SK-N-DZ (cell line): ENCODE results near the gene SQSTM1.

Experiments
- DNase-seq: peaks from one replicate; pipeline ENCODE4 v3.0.0-alpha.2; 2015; ENCODE audit warnings: low spot score

The SQSTM1 gene

DNA sequence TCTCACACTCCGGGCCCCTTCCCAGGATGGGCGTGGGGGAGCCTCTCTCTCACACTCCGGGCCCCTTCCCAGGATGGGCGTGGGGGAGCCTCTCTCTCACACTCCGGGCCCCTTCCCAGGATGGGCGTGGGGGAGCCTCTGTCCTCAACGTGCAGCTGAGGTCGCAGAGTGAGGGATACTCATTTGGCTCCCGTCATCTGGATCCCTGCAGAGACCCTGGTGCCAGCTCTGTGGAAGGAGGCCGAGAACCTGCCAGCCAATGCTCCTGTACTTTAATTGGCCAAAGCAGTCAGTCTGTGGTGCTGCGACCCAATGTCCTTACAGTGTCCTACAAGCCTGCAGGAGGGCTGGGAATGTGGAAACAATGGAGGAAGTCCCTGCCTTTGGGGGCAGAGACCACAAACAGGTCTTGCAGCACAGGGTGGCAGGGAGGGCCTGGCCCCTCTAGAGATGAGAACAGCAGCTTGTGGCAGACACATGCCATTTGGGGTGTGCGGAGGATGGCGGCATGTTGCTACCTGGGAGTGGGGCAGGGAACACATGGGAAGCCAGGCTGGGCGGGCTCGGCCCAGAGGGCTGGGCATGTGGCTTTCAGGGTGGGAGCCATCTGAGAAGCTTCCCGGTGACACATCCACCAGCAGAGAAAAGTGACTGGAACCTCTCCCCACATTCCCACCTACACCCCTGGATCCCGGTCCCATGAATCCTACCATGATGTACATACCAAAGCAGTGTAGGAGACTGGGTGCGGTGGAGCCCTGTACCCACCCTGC is 51.5 kb downstream of the SQSTM1 start:
- DNase-seq = no peak

GRCh38 chr5:179872828-179873575 is 52.3 kb downstream of the SQSTM1 start:
- DNase-seq = no peak

DNA sequence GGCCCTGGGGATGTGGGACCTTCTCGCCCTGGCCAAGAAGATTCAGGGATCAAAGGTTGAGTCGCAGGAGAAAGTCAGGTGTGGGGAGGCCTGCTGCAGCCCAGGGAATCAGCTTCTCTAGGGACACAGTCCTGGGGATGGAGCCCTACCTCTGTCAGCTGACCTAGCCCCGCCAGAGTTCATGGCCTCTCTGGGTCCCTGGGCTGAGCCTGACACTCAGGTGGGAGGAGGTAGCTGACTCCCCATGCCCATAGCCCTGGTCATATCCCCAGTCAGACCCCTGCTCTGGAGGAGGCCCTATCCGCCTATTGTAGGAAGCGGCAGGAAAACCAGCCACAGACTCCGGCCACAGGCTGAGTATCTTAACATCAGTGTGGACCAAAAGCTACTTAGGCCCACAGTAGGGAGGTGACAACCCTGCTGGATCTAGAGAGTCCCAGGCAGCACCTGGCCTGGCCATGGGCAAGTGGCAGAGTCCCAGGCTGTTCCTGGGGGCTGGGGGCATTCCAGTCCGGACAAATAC is 52.9 kb downstream of the SQSTM1 start:
- DNase-seq = no peak

DNA sequence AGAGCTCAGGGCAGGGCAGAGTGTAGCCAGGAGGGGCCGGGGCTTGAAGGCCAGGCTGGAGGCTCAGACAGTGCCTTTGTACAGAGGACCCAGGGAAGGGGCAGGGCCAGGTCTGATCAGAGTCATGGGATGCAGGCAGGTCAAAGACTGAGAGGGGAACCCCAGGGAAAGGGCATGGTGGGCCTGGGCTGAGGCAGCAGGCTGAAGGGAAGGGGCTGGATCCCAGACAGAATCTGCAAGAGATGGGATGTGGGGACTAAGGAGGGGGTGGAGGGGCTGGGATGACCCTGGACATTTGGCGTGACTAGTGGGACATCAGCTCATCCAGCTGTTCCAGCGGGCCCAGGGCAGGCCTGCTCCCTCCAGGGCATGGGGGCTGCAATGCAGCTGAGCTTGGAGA is 53.4 kb downstream of the SQSTM1 start:
- DNase-seq = no peak

DNA sequence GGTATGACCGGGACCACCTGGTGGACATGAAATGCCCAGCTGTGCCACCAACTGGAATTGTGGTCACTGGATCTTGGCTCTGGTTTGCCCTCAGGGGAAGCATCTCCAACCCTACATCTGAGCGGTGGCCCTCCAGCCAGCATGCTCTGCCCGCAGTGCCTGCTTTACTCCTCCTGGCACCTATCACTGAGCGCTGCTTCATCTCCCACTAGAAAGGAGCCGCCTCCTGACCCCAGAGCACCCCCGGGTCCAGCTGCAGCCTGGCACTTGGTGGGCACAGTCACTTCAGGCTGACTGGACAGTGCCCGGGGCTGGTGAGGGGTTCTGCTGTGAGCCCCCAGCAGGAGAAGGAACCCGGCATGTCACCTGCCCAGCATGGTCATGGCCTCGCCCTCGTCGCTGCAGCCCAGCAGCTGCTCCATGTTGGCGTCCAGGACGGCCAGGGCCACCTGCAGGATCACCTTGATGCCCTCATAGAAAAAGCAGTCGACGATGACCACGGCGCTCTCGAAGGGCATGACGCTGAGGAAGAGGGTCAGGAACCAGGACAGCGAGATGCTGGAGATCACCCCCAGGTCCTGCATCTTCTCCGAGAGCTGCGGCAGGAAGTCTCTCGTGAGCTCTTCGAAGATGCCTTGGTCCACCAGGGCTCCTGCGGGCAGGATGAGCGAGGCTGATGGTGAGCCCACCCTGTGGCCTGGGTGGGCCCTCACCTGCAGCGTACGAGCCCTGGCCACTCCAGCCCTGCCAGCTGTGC is 54.0 kb downstream of the SQSTM1 start:
- DNase-seq = no peak

DNA sequence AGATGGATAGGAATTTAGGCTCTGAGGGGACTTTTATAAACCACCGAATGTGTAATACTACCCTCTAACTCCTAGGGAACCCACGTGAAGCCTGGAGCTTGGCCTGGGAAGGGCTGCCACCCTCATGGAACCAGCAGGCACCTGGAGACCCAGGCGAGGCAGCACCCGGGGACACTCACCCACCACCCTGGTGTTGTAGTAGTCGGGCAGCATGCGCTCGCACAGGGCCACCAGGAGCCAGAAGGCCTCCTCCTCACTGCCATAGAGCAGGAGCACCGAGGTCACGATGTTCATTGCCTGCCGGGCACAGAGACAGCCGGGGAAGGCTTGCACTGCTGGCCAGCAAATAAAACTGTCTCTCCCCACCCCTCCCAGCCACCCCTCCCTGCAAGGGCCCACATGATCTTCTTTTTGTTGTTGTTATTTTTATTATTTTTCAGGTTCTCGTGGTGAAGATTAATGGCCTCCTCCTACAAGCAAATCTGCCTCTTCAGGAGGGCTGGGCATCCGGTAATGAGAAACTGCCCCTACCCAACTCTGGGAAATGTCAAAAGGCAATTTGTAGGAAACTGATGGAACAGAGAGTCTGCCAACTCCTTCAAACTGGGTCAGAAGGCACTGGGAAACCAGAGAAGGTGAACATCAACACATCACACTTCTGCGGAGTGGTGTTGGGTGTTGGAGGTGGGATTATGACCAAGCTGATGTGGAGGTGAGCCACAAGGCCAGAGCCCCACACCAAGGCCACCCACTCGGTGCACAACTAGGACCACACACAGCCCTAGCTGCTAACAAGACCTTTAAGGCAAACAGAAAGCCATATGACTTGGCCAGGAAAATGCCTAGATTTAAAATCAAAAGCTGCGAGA is 55.3 kb downstream of the SQSTM1 start:
- DNase-seq = no peak

GRCh38 chr5:179876610-179876952 is 55.9 kb downstream of the SQSTM1 start:
- no peak for DNase-seq

GRCh38 chr5:179878222-179879002 is 57.7 kb downstream of the SQSTM1 start:
- no peak for DNase-seq

- no peak for DNase-seq
Observed at GRCh38 chr5:179879003-179879689, 58.4 kb downstream of the SQSTM1 start.

DNA sequence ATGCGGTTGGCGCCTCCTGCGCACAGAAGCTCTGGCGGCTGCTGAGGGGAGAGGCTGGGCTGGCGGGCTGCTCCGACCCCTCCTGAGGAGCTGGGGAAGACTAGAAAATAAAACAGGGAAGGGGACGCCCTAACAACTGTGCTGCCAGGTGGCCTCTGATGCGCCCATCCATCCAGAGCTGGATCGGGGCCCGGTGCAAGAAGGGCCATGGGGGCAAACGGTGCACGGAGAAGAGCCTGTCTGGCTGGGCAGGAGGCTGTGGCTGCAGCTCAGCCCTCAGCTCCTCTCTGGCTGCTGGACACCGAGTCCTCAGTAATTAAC is 58.9 kb downstream of the SQSTM1 start:
- DNase-seq = no peak

- DNase-seq = no peak
Observed at GRCh38 chr5:179880066-179880650, 59.5 kb downstream of the SQSTM1 start.

DNA sequence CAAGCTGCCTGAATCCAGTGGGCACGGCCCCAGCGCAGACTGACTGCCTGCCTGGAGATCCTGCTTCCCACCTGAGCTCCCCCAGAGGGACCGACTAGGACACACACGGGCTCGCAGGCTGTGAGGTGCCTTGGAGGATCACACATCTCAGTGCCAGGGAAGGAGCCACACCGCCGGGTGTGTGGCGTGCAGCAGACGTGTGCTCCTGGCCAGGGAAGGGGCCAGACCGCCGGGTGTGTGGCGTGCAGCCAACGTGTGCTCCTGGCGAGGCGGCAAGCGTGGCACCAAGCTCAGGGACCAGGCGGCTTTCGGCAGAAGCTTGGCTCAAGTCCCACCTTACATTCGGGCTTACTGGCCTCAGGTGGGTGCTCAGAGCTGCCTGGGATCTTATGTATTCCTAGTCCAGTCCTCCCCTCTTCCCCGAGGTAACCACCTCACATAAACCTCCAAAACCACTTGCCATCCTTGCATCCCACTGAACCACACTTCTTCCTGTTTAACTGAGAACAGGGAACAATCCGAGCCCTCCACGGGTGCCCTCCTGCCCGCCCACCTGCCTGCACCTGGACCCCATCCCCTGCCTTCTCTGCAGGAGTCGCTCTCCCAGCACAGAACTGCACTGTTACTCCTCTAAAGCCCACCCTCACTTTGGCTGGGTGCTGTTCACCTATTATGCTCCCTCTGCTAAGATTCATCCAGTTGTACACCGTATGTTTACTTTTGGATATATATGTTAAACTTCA is 60.3 kb downstream of the SQSTM1 start:
- DNase-seq = no peak

DNA sequence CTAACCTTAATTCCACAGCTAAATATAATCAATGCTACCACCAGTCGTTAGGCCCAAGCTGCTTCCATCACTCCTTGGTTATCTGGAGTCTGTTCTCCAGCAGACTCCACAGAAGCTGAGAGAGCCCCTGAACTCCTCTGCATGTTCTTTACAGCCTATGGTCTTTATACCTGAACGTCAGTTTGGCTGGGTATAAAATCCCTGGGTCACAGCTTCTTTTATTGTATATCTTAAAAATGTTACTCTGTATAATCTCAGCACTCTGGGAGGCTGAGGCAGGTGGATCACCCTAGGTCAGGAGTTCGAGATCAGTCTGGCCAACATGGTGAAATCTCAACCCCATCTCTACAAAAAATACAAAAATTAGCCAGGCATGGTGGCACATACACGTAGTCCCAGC is 61.6 kb downstream of the SQSTM1 start:
- DNase-seq = no peak

- no peak for DNase-seq
Observed at GRCh38 chr5:179883163-179883562, 62.5 kb downstream of the SQSTM1 start.

DNA sequence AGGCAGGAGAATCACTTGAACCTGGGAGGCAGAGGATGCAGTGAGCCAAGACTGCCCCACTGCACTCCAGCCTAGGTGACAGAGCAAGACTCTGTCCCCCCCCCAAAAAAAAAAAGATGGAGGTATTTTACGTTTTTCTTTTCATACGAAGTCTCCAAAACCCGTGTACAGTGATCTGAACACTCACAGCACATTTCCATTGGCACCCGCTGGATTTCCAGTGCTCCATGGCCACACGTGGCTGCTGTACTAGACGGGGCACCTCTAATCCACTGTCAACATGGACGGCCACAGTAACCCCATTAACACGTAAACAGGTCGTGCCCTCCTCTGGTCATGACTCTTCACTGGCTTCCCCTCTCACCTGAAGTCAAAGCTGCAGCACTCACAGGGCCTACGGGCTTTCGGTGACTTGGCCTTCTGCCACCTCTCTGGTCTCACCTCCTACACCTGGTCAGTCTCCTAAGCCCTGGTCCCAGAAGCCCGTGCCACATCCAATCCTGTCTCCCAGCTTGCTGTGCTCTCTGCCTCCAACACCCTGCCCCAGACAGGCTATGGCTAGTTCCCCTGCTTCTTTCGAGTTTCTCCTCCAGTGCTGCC is 64.9 kb downstream of the SQSTM1 start:
- DNase-seq = no peak

DNA sequence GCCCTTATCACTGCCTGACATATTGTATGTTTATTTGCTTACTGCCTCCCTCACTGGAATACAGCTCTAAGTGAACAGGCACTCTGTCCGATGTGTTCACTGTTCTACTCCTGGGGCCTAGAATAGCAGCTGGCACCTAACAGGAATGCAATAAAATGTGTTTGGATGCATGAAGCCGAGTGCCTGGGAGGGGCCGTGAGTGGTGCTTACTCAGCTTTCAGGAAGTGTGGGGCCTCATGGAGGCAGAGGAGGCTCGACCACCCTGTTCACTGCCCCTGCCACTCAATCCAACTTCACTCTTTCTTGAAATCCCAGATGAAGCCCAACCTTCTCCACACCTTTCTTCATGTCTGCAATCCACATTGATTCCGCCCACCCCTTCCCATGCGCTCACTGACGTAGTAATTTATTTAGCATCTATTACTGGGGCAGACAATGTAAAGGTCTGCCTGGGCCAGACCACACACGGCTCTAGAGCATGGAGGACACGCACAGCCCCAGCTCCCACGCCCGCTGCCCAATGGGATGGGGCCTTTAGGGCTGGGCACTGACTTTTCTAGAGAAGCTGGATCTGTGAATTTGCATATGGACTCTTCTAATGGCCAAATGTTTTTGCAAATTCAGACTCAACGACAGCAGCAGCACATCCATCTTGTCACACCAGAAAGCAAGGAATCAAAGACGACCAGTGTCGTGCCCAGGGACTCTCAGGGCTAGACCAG is 65.6 kb downstream of the SQSTM1 start:
- no peak for DNase-seq

DNA sequence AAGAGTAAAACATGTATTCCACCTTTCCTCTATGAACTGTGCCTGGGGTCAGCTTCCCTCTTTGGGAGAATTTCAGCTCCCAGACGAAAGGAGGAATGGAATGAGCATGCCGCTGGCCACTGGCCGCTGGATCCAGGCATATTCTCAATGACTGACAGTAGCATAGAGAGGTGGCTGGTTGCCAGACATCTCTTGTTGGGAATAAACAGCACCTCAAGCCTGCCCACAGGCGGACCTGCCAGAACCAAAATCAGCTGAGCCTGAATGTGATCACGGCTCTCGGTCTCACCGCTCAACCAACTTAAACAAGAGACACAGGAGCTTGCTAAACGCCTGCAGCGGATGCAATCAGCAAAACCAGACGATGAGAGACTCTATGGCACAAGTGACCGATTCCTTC is 66.4 kb downstream of the SQSTM1 start:
- no peak for DNase-seq
